ENCODE measurements around the gene PIP4P1. TPM values are rescaled to one million over a fixed set of nuclear protein-coding genes. Genes with fewer than 3 reads are reported as not detected.
A peak's percentile ranks its signal among the peaks of the same experiment; 100 is the strongest.

Gene PIP4P1
- total and polyA plus RNA-seq, 9 of the 15 experiments (the other 6 are each of a cell fraction or from before 2014, with no cell fraction given) = 5.3 to 20.9 (median 10.7) TPM

DNA sequence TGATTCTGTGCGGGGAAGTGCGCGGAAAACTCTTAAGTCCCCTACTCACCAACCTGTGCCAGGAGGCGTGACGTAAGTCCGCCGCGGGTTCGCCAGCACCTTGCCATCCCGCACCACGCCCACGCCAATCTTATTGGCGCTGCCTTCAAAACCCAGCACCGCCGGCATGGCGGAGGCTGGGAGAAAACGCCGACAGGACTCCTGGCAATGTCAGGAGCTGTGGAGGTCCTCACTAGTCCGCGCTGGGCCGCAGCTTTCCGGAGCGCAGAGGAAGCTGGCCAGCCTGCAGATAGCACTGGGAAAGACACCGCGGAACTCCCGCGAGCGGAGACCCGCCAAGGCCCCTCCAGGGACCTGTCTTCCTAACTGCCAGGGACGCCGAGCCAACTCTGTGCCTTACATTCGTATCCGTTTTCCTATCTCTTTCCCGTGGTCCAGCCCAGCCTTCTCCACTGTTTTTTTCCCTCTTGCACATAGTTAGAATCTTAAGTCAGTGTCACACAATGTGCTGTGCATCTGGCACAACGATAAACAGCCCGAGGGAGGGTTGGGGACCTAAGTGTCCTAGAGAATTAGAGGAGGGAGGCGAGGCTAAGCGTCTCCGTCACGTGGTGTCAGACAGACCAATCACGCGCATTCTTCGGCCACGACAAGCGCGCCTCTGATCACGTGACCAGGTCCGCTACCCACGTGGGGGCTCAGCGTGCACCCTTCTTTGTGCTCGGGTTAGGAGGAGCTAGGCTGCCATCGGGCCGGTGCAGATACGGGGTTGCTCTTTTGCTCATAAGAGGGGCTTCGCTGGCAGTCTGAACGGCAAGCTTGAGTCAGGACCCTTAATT is 6.5 kb downstream of the PIP4P1 start, which contains the start of the genes APEX1 and OSGEP (continued):
- peak; percentile 52; the same call in 1 of the 2 replicates for TF ChIP-seq ARID4B (CRISPR knock-in tag; IDR thresholded peaks at IDR 0.05)
- no peak for TF ChIP-seq HDAC3 (IDR thresholded peaks at IDR 0.05; ENCODE audit: borderline replicate concordance, partially characterized antibody)
- TF ChIP-seq BRD4 (IDR thresholded peaks at IDR 0.05) = no peak
- TF ChIP-seq CHD2 (IDR thresholded peaks at IDR 0.05; ENCODE audit: low read depth, low read length) = peak; percentile 87
- no peak for TF ChIP-seq RBM14 (IDR thresholded peaks at IDR 0.05; ENCODE audit: borderline replicate concordance, insufficient read depth, low read depth, low read length)
- TF ChIP-seq RUNX1 (IDR thresholded peaks at IDR 0.05; ENCODE audit: low read depth) = no peak
- no peak for TF ChIP-seq SMAD3 (CRISPR knock-in tag; conservative IDR thresholded peaks at IDR 0.05)
- peak; percentile 72 for TF ChIP-seq SUPT5H (IDR thresholded peaks at IDR 0.05)
- no peak for TF ChIP-seq RBM17 (IDR thresholded peaks at IDR 0.05; ENCODE audit: borderline replicate concordance, low read depth, low read length)
- no peak for TF ChIP-seq ZNF277 (CRISPR knock-in tag; IDR thresholded peaks at IDR 0.05; ENCODE audit: borderline replicate concordance)
- no peak for TF ChIP-seq GTF2F1 (IDR thresholded peaks at IDR 0.05; ENCODE audit: low read depth, low read length)
- peak; percentile 62 for TF ChIP-seq SP1 (CRISPR knock-in tag; IDR thresholded peaks at IDR 0.05)
- no peak for TF ChIP-seq CREBBP (IDR thresholded peaks at IDR 0.05; ENCODE audit: low read depth, low read length)
- TF ChIP-seq NCOA6 (IDR thresholded peaks at IDR 0.05) = no peak
- TF ChIP-seq KLF13 (tag; IDR thresholded peaks at IDR 0.05; ENCODE audit: borderline replicate concordance, low read depth) = no peak
- 0 out of 2 replicates have a peak, but pooled peaks have one; percentile 25 for TF ChIP-seq TEAD2 (tag; IDR thresholded peaks at IDR 0.05)
- TF ChIP-seq L3MBTL2 (IDR thresholded peaks at IDR 0.05) = peak; percentile 87
- TF ChIP-seq HNRNPH1 (optimal IDR thresholded peaks at IDR 0.05; ENCODE audit: low read depth, low read length) = no peak
- no peak for TF ChIP-seq ZNF324 (CRISPR knock-in tag; IDR thresholded peaks at IDR 0.05)
- no peak for TF ChIP-seq SMC3 (conservative IDR thresholded peaks at IDR 0.05; ENCODE audit: insufficient read depth, low read depth, low read length)
- TF ChIP-seq, protein P1, sequence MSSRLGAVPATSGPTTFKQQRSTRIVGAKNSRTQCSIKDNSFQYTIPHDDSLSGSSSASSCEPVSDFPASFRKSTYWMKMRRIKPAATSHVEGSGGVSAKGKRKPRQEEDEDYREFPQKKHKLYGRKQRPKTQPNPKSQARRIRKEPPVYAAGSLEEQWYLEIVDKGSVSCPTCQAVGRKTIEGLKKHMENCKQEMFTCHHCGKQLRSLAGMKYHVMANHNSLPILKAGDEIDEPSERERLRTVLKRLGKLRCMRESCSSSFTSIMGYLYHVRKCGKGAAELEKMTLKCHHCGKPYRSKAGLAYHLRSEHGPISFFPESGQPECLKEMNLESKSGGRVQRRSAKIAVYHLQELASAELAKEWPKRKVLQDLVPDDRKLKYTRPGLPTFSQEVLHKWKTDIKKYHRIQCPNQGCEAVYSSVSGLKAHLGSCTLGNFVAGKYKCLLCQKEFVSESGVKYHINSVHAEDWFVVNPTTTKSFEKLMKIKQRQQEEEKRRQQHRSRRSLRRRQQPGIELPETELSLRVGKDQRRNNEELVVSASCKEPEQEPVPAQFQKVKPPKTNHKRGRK (tag; IDR thresholded peaks at IDR 0.05) = no peak
- peak; percentile 69; the same call in 1 of the 2 replicates for TF ChIP-seq MXI1 (IDR thresholded peaks at IDR 0.05; ENCODE audit: low read depth, low read length)
